ENCODE results near the gene MMP11. TPM values are rescaled to one million over a fixed set of nuclear protein-coding genes. Genes with fewer than 3 reads are reported as not detected.

The MMP11 gene
- total and polyA plus RNA-seq, 11 donors, result 5.2 to 17.0 (median 10.4) TPM

GRCh38 chr22:23759566-23759965, 13.1 kb upstream of the MMP11 start:
- no peak overlapping the region for H3K4me3 ChIP-seq
- no peaks in the 10 kb centered on the region for H3K9me3 ChIP-seq
- intact Hi-C loops (cut with DNase I), result no loop called here
- H3K27me3 ChIP-seq, result no peaks in the 10 kb centered on the region
- TF ChIP-seq CTCF (IDR thresholded peaks at IDR 0.05), result no peak
- no peak for TF ChIP-seq POLR2A (IDR thresholded peaks at IDR 0.05)
- 92 to 95% (median 94%) methylated on average over 4 of the region's 4 CpGs for WGBS, 4 donors
- H3K4me1 ChIP-seq, result peaks cover 0 to 23% (median 17%) of the 10 kb centered on the region in 12 donors
- H3K27ac ChIP-seq, result no peak overlapping the region
- ATAC-seq (no peak), DNase-seq (no peak)
- H3K36me3 ChIP-seq, result peaks cover 0 to 2% (median 0%) of the 10 kb centered on the region in 9 donors

GRCh38 chr22:23760056-23760455, 12.6 kb upstream of the MMP11 start:
- peaks cover 0 to 7% (median 0%) of the 10 kb centered on the region in 9 donors for H3K36me3 ChIP-seq
- H3K27me3 ChIP-seq, result no peaks in the 10 kb centered on the region
- H3K4me3 ChIP-seq, result no peak overlapping the region
- ATAC-seq (no peak), DNase-seq (no peak)
- intact Hi-C loops (cut with DNase I), result loop anchor here in 5 of 10 donors (10.0 kb wide), 2 partner anchors 135 to 215 kb away; no protein-coding TSS in a partner anchor
- TF ChIP-seq CTCF (IDR thresholded peaks at IDR 0.05), result no peak
- no peak for TF ChIP-seq POLR2A (IDR thresholded peaks at IDR 0.05)
- H3K4me1 ChIP-seq, result peaks cover 0 to 26% (median 21%) of the 10 kb centered on the region in 12 donors
- H3K27ac ChIP-seq, result no peak overlapping the region
- H3K9me3 ChIP-seq, result no peaks in the 10 kb centered on the region
- 78 to 89% (median 83%) methylated on average over 6 of the region's 6 CpGs for WGBS, 4 donors

- intact Hi-C loops (cut with DNase I), result loop anchor here in 5 of 10 donors (10.0 kb wide), 2 partner anchors 138 to 218 kb away; no protein-coding TSS in a partner anchor
- Histone ChIP-seq H3K4me3 (peak within 1 kb of the TSS in 4 of 12 donors; percentile 12 to 42 (median 24)), H3K4me1 (peaks cover 0 to 46% (median 29%) of the 10 kb centered on the region in 12 donors), H3K27ac (no peak within 1 kb of the TSS), H3K27me3 (no peaks in the 10 kb centered on the region), H3K9me3 (no peaks in the 10 kb centered on the region), H3K36me3 (peaks cover 0 to 16% (median 0%) of the 10 kb centered on the region in 9 donors)
- DNase-seq, result no peak
- ATAC-seq, result no peak
- WGBS, 4 donors, result 35 to 47% (median 44%) methylated on average over 23 of the region's 23 CpGs
- no peak for TF ChIP-seq CTCF (IDR thresholded peaks at IDR 0.05)
- no peak for TF ChIP-seq POLR2A (IDR thresholded peaks at IDR 0.05)
These were observed 9.6 kb upstream of the MMP11 start, which contains the start of gene C22orf15 for GRCh38 chr22:23762842-23763578. Gene C22orf15 (plus strand): TSS chr22:23762990. CDS start chr22:23763307, 317 bp downstream.

GRCh38 chr22:23763579-23763945, 9.1 kb upstream of the MMP11 start:
- intact Hi-C loops (cut with DNase I), result loop anchor here in 5 of 10 donors (10.0 kb wide), 2 partner anchors 139 to 219 kb away; no protein-coding TSS in a partner anchor
- H3K9me3 ChIP-seq, result no peaks in the 10 kb centered on the region
- 19 to 35% (median 27%) methylated on average over 17 of the region's 17 CpGs for WGBS, 4 donors
- peaks cover 0 to 51% (median 31%) of the 10 kb centered on the region in 12 donors for H3K4me1 ChIP-seq
- no peak for ATAC-seq
- H3K27me3 ChIP-seq, result no peaks in the 10 kb centered on the region
- DNase-seq, result peak in 2 of 5 donors; percentile 58 to 79
- no peak overlapping the region for H3K27ac ChIP-seq
- peaks cover 0 to 16% (median 0%) of the 10 kb centered on the region in 9 donors for H3K36me3 ChIP-seq
- peak overlapping the region in 4 of 12 donors; percentile 12 to 42 (median 24) for H3K4me3 ChIP-seq
- no peak for TF ChIP-seq POLR2A (IDR thresholded peaks at IDR 0.05)
- TF ChIP-seq CTCF (IDR thresholded peaks at IDR 0.05), result no peak
